G401.6 (cell line): ENCODE measurements around the gene RIN3.
"Not testable (repeated sequence)": the region's sequence is repeated elsewhere in the genome, so short reads cannot be mapped to it uniquely, and the experiment has no call there.

Source experiments
- FAIRE-seq: peaks from 2 replicates; lab custom pipeline; 2012; peaks lifted over from hg19 to GRCh38; lab: Jason Lieb, UNC

The RIN3 gene

GRCh38 chr14:92531106-92531873 is 17.7 kb downstream of the RIN3 start:
- no peak for FAIRE-seq

- FAIRE-seq: no peak
Measured at GRCh38 chr14:92532490-92533163, 19.0 kb downstream of the RIN3 start.

DNA sequence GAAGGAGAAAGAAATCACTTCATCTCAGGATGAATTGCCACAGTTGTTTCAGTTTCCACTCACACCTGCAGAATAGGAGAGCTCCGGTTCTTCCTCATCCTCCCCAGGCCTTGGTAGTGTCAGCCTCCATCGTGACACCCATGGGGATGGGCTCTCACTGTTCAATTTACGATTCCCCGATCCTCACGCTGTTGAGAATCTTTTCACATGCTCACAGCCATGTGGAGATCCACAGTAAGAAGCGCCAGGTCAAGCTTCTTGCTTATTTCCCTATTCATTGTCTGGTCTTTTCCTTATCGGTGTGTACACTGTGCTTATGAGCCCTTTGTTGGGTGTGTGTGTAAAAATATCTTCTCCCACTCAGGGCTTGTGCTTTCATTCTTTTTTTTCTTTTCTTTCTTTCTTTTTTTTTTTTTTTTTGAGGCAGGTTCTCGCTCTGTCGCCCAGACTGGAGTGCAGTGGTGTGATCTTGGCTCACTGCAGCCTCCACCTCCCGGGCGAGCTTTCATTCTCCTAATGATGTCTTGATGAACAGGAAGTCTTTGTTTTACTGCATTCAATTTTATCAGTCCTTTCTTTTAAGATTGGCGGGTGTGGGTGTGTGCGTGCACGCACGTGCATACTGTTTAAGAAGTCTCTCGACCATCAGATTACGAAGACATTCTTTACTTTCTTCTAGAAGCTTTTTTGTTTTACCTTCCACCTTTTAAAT is 21.5 kb downstream of the RIN3 start:
- FAIRE-seq: no peak

DNA sequence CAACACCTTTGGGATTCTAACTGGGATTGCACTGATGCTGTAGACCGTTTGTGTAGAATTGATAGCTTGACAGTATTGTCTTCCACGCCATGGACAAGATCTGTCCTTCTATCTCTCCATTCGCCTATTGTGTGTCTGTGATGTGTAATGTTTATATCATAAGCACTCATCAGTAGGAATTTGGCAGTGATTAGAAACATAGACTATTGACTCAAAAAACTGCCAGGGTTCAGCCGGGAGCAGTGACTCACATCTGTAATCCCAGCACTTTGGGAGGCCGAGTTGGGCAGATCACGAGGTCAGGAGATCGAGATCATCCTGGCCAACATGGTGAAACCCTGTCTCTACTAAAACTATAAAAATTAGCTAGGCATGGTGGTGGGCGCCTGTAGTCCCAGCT is 22.6 kb downstream of the RIN3 start:
- not testable (repeated sequence) for FAIRE-seq

GRCh38 chr14:92538412-92538985 is 24.9 kb downstream of the RIN3 start:
- FAIRE-seq: no peak

DNA sequence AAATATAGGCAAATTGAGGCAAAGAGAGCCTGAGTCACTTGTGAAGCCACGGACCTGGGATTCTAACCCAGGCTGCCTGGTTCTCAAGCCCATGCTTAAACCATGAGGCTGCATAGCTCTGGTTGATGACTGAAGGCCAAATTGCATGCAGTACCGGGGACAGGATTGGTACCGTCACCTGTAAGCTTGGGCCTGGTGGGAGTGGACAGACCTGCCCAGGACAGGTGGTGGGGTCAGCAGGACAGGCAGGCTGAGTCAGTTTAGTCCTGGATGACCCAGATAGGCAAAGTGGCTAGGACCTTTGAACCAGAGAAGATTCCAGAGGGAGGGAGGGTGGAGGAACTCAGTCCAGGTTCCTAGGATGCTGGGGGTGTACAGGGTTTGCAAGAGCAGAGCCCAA is 25.8 kb downstream of the RIN3 start:
- FAIRE-seq: no peak

DNA sequence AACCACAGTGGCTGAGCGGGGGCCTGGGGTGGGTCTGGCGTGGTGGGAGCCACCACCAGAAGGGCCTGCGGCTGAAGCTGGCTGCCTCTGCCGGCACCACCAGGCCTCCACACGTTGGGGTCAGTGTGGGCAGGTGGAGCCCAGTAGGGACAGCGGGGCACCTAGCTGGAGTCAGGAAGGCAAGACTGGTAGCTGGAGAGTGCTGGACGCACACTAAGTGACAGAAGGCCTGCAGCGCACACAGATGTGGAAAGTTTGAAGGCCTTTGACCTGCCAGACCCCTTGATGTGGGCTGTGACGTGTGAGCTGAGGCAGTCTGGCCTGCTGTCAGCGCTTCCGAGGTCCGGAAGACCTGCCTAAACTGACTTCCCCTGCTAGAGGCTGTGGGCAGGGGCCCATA is 26.3 kb downstream of the RIN3 start:
- no peak for FAIRE-seq

DNA sequence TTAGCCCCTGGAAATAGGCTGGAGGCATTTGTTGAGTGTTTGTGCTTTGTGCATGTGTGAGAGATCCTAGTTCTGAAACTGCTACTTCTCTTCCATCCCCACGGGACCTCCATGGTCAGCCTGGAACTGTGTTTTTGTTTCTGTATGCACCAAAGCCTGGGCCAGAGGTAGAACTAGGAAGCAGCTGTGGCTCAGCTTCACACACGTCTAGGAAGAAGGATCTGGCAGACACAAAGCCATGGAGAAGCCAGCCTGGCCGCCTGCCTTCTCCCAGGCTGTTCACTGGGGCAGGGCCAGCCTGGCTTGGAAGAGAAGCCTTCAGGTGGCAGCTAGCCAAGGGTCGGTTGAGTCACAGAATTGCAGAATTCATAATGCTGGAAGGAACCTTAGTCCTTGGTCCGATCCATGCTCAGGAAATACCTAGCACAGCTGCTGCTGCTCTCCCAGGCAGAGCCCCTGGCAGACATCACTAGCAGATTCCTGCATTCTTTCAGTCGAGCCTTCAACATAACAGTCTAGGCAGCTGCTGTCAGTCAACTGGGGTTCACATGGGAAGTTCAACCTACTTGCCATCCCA is 27.0 kb downstream of the RIN3 start:
- FAIRE-seq: no peak

DNA sequence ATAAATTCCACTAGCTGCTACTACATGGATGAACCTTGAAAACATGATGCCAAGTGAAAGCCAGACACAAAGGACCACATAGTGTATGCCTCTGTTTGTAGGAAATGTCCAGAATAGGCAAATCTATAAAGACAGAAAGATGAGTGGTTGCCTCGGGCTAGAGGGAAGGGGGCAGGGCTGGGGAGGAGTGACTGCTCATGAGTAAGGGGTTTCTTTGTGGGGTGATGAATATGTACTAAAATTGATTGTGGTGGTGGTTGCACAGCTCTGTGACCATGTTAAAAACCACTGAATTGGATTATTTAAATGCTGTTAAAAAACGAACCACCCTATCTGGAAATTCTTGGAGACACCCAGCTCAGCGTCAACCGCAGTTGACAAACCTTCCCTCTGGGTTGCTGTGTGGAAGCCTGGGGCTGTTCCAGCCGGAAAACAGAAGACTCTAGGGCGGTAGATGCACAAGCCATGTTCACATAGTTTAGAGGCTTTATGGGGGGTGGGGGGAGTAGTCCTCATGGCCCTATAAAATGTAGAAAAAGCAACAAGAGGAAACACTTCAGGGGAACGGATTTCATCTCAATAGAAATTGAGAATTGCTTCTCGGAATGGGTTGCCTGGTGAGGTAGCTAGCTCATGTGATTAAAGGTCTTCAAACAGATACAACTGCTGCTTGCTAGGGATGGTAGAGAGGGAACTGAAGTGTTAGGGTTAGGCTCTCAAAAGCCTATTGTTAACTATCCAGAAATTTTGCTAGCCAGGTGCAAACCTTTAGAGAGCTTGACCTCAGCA is 29.4 kb downstream of the RIN3 start:
- no peak for FAIRE-seq

GRCh38 chr14:92544051-92544720 is 30.6 kb downstream of the RIN3 start:
- FAIRE-seq: no peak

- FAIRE-seq: no peak
Measured at GRCh38 chr14:92546347-92547053, 32.9 kb downstream of the RIN3 start.

GRCh38 chr14:92549105-92549858 is 35.7 kb downstream of the RIN3 start:
- FAIRE-seq: no peak

GRCh38 chr14:92549859-92550230 is 36.3 kb downstream of the RIN3 start:
- FAIRE-seq: no peak

- no peak for FAIRE-seq
Measured at GRCh38 chr14:92551044-92551841, 37.7 kb downstream of the RIN3 start.

DNA sequence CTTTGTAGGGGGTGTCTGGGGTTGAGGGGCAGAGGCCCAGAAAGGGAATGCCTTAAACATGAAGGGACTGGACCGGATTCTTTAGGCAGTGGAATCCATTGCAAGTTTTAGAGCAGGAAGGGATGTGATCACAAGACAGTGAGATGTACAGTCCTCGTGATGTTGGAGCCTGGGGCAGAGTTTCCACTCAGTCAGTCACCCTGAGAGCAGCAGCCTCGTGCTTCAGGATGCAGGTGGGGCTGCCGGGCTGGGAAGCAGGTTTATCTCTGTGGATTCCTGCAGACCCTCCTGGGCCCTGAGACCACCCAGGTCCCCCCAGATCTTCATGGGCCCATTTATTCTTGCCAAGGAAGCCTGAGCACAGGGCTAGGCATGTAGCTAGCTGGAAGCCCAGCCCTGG is 38.5 kb downstream of the RIN3 start:
- FAIRE-seq: no peak

DNA sequence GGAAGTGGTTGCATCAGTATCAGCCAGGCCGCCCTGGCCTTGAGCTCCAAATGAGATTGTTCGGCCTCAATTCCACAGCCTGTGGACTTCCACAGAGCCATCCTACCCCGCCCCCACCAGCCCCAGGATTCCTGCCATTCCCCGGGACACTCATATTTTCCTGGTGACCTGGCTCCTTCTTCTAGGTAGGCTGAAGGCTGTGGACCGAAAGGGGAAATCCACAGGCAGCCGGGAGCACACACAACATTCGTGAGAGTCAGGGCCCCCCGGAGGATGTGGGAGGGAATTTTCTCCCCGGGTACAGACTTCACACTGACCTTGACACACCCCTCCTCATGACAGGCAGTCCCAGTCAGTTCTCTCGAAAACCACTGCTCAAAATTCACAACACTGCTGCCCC is 39.9 kb downstream of the RIN3 start:
- FAIRE-seq: no peak

- no peak for FAIRE-seq
Measured at GRCh38 chr14:92555465-92556111, 42.0 kb downstream of the RIN3 start.

- FAIRE-seq: no peak
Measured at GRCh38 chr14:92556255-92556741, 42.7 kb downstream of the RIN3 start.
